AG09309 (cell line): ENCODE measurements around the gene TRAPPC5.

Experiments used
- DNase-seq: peaks from one replicate; pipeline ENCODE4 v3.0.0-alpha.2; 2010; ENCODE audit warnings: low read depth
- H3K4me3 ChIP-seq: 2 replicates; pipeline ENCODE4 v1.5.1; 2011; ENCODE audit warnings: mild to moderate bottlenecking, low read depth, low read length, moderate library complexity; ENCODE audit not compliant: control insufficient read depth
- TF ChIP-seq, protein P1 (sequence below): IDR thresholded peaks from 2 replicates; pipeline ENCODE4 v1.5.1; 2011; ENCODE audit warnings: mild to moderate bottlenecking, low read depth, low read length, inconsistent platforms; ENCODE audit not compliant: insufficient read depth, control insufficient read depth; ENCODE audit errors: missing control alignments

The TRAPPC5 gene

DNA sequence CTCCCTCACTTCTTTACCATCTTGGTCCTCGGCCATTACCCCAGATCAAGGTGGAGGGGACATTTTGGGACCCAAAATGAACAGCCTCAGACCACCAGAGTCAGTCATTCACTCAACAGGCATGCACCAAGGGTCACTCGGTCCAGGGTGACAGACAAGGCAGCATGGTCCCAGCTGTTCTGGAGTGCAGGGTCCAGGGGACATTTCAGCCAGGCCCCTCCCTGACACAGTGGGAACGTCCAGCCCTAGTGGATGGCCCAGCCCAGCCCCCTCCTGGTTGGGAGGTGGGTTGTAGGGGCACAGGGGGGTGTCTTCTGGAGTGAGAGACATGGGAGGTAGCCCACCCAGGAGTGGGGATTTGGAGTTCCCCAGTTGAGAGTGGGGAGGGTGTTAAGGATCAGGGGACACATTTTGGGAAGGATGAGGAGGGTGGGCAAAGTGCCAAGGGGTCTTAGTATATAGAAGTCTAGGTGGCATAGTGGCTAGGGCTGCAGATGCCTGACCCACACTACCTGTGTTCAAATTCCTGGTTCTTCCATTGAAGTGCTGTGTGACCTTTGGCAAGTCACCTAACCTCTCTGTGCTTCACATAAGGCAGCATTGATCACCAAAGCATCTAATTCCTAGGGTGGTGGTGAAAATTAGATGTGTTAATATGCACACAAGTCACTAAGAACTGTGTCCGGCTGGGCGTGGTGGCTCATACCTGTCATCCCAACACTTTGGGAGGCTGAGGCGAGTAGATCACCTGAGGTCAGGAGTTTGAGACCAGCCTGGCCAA, 23.8 kb downstream of the TRAPPC5 start:
- H3K4me3 ChIP-seq = no peak overlapping the region
- TF ChIP-seq, protein P1, sequence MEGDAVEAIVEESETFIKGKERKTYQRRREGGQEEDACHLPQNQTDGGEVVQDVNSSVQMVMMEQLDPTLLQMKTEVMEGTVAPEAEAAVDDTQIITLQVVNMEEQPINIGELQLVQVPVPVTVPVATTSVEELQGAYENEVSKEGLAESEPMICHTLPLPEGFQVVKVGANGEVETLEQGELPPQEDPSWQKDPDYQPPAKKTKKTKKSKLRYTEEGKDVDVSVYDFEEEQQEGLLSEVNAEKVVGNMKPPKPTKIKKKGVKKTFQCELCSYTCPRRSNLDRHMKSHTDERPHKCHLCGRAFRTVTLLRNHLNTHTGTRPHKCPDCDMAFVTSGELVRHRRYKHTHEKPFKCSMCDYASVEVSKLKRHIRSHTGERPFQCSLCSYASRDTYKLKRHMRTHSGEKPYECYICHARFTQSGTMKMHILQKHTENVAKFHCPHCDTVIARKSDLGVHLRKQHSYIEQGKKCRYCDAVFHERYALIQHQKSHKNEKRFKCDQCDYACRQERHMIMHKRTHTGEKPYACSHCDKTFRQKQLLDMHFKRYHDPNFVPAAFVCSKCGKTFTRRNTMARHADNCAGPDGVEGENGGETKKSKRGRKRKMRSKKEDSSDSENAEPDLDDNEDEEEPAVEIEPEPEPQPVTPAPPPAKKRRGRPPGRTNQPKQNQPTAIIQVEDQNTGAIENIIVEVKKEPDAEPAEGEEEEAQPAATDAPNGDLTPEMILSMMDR = no peak
- no peak for DNase-seq

DNA sequence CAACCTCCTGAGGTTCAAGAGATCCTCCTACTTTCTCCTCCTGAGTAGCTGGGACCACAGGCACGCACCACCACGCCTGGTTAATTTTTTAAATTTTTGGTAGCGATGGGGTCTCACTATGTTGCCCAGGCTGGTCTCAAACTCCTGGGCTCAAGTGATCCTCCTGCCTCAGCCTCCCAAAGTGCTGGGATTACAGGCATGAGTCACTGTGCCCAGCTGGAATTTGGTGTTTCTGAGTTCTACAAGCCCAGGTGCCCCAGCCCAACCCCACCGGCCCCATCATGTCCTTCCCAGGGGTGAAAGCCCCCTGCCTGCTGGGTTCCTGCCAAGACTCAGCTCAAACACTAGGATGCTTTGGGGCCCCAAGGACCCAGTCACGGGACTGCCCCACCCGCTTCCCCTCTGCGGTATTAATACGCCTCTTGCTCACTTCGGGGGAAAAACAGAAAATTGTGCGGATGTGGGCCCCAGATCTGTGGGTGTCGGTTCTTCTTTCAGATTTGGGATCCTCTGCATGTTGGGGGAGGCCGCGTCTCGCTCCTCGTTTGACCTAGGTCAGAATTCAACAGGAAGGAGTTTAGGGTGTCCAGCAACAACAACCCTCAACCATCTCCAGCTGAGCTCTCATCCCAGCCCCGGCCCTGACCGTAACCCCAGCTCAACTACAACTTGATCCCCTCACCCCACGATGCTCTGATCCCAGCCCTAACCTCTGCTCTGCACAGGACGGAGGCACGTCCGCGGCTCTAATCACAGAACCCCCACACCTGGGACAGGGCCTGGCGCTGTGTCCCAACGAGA, 25.0 kb downstream of the TRAPPC5 start:
- no peak overlapping the region for H3K4me3 ChIP-seq
- DNase-seq = no peak
- TF ChIP-seq, protein P1 = no peak

DNA sequence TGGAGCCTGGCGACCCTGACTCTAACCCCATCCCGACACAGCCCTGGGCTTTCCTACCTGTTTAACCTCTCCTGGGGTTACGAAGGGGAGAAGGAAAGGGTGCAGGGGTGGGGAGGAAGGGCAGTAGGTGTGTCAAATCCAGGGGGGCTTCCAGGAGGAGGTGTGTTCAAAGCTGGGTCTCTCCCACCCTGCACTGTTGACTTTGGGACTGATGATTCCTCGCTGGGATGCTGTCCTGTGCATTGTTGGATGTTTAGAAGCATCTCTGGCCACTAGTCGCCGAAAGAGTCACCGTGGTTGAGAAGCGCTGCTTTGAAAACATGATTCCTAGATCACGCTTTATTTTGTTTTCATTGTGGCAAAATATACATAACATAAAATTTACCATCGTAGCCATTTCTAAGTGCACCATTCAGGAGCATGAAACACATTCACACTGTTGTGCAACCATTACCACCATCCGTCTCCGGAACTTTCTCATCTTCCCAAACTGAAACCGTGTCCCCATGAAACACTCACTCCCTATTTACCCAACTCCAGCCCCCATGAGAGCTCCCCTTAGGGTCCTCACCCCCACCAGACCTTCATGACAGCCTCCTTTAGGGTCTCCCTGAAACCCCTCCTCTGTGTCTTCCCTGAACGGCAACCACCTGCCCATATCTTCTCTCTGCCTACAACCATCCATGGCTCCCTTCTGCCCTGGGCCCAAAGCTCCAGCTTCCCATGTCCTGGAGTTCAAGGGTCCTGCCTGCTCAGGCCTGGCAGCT, 25.7 kb downstream of the TRAPPC5 start:
- no peak overlapping the region for H3K4me3 ChIP-seq
- no peak for DNase-seq
- TF ChIP-seq, protein P1 = no peak

DNA sequence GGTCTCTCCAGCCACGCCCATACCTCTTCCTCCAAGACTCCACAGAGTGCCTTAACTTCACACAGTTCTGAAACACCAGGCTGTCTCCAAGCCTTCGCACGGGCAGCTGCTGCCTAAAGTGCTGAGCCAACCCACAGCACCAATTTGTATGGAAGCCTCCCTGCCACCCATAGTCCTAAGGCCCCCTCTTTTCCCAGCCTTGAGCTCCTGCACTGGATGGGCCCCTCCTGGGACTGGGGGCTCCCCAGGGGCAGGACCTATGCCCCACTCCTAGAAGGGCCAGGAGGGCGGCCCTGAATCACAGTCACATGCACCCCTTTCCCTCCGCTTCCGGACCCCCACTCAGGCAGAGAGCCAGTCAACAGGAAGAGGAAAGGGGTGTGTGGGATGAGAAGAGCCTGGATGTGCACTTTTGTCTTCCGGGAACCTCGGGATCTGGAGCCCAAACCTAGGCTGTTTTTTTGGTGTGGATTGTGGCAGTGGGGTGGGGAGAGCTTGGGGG, 26.4 kb downstream of the TRAPPC5 start:
- H3K4me3 ChIP-seq = no peak overlapping the region
- TF ChIP-seq, protein P1 = no peak
- no peak for DNase-seq

DNA sequence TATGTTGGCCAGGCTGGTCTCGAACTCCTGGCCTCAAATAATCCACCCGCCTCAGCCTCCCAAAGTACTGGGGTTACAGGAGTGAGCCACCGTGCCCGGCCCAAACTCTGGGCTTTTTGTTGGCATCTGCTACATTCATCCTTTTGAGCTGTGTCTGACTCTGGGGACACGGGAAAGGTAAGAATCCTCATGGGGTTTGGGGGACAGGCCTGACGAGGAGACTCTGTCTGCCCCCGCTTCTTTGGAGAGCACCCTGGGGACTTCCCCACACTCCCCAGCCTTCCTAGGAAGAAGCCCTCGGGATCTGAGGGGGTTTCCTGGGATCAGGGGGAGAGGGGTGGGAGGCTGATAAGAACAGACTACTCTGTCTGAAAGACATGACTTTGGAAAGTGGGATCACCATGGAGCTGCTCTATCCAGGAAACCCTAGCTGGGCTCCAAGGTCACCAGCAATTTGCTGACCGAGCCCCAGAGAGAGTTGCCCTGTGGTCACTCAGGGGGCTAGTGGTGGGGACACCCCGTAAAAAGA, 29.4 kb downstream of the TRAPPC5 start:
- no peak overlapping the region for H3K4me3 ChIP-seq
- TF ChIP-seq, protein P1 = no peak
- DNase-seq = no peak

DNA sequence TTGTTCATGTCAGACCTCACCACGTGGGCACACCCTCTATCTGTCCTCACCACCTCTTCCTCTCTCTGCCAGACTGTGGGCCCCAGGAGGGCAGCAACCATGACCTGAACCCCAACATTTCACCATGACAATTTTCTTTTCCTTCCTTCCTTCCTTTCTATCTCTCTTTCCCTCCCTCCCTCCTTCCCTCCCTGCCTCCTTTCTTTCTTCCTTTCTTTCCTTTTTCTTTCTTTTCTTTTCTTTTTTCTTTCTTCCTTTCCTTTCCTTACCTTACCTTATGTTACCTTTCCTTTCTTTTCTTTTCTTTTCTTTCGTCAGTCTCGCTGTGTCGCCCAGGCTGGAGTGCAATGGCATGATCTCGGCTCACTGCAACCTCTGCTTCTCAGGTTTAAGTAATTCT, 30.0 kb downstream of the TRAPPC5 start:
- TF ChIP-seq, protein P1 = no peak
- DNase-seq = no peak
- H3K4me3 ChIP-seq = no peak overlapping the region
